Pancreas (tissue), 10 donors: Measurements from ENCODE around the gene NFS1. TPM values are rescaled to one million over a fixed set of nuclear protein-coding genes. Genes with fewer than 3 reads are reported as not detected.

Source experiments
- ATAC-seq, 4 donors: fragments of 200-7000 bp; cut with Tn5 transposase; one replicate each; pipeline versions ENCODE4 v1.8.0 to v1.9.1; 2020; ENCODE audit warnings: mild to moderate bottlenecking in 4 of 4, moderate library complexity in 4 of 4
- DNase-seq, 6 donors: peaks; one replicate each; pipeline ENCODE4 v3.0.0-alpha.2; 2020
- FAIRE-seq: peaks from 2 replicates; lab custom pipeline; 2012; peaks lifted over from hg19 to GRCh38; lab: Jason Lieb, UNC
- H3K27ac ChIP-seq, 4 donors: fragments of 200-600 bp; sonication (generic); 1 replicate in 3 of 4; 2 replicates in 1 of 4; pipeline versions ENCODE4 v1.5.0 to v1.8.0; 2020
- H3K27me3 ChIP-seq, 4 donors: fragments of 200-600 bp; one replicate each; pipeline ENCODE4 v1.8.0; 2021
- H3K36me3 ChIP-seq, 3 donors: fragments of 200-600 bp; sonication (generic) in 1 of 3; one replicate each; pipeline versions ENCODE4 v1.5.0 to v1.8.0; 2020 to 2021
- H3K4me1 ChIP-seq, 3 donors: fragments of 200-600 bp; one replicate each; pipeline ENCODE4 v1.8.0; 2021
- H3K4me3 ChIP-seq, 4 donors: fragments of 200-600 bp; sonication (generic) in 2 of 4; one replicate each; pipeline versions ENCODE4 v1.5.0 to v1.8.0; 2020 to 2021
- H3K9me3 ChIP-seq, 4 donors: fragments of 200-600 bp; one replicate each; pipeline ENCODE4 v1.8.0; 2021
- CTCF ChIP-seq, 4 donors: fragments of 200-600 bp; sonication (generic) in 3 of 4; IDR thresholded peaks; one replicate each; pipeline versions ENCODE4 v1.5.0 to v1.8.0; 2021; ENCODE audit warnings: antibody characterized with exemption in 4 of 4
- WGBS, 2 donors: extraction: QIAGEN DNeasy Blood & Tissue Kit; methylation state at CpG; one replicate each; pipeline ENCODE4 v1.1.7; 2013; 5-methylcytosine and 5-hydroxymethylcytosine counted together
- intact Hi-C, 3 donors: fragments of 100-400 bp; cut with DNase I; formaldehyde crosslinking; loops; one replicate each; pipeline versions ENCODE4 v1.11.1 to v1.14.2; 2022
- polyA plus RNA-seq, 2 donors: library from polyadenylated mRNA; stranded (reverse); fragments of 200-250 nt; gene quantifications; one replicate each; pipeline ENCODE4 v1.2.3, GENCODE V29; 2013
- total RNA-seq, 6 donors: library from RNA; stranded (reverse); fragmentation: NEBNext Ultra II Directional in 4 of 6; extraction: Animal tissue kit (Norgen Biotek cat#: 25700) in 4 of 6; gene quantifications; one replicate each; pipeline versions ENCODE4 v1.2.1 to v1.2.4, GENCODE V29; 2021 to 2023
- donor health status: healthy with polysubstance abuse.
- donor health status: DM: no; HTN: no; CAD: no; lungs with moderate emphysema.
- donor health status: DM: no; HTN: no; CAD: no.
- donor health status: control.
- donor health status: control.
- donor health status: Bipolar disorder and iron deficiency.
- donor health status: DM: yes; HTN: yes; CAD: no.
- donor health status: DM: no; HTN: no; CAD: no.
- donor health status: DM: no; HTN: no; CAD: no.
- donor health status: DM: yes; HTN: yes; CAD: no.

NFS1 gene
- total and polyA plus RNA-seq, 8 donors = 11.0 to 34.8 (median 15.2) TPM

GRCh38 chr20:35630636-35631035, 68.5 kb downstream of the NFS1 start:
- Histone ChIP-seq H3K4me3 (no peak overlapping the region), H3K36me3 (peaks cover 0 to 24% (median 12%) of the 10 kb centered on the region in 3 donors), H3K27ac (no peak overlapping the region), H3K27me3 (no peaks in the 10 kb centered on the region), H3K9me3 (no peaks in the 10 kb centered on the region), H3K4me1 (no peaks in the 10 kb centered on the region)
- WGBS, 2 donors = 96 to 97% methylated on average over 4 of the region's 4 CpGs
- intact Hi-C loops = no loop called here
- TF ChIP-seq CTCF (IDR thresholded peaks at IDR 0.05) = no peak
- no peak for ATAC-seq
- DNase-seq = peak in 1 of 6 donors; percentile 6
- no peak for FAIRE-seq

GRCh38 chr20:35629427-35630145, 69.6 kb downstream of the NFS1 start:
- no peak for ATAC-seq
- no peak for FAIRE-seq
- TF ChIP-seq CTCF (IDR thresholded peaks at IDR 0.05) = no peak
- Histone ChIP-seq H3K36me3 (peaks cover 0 to 28% (median 12%) of the 10 kb centered on the region in 3 donors), H3K27me3 (no peaks in the 10 kb centered on the region), H3K4me1 (no peaks in the 10 kb centered on the region), H3K9me3 (no peaks in the 10 kb centered on the region), H3K27ac (no peak overlapping the region), H3K4me3 (no peak overlapping the region)
- DNase-seq = peak in 1 of 6 donors; percentile 4
- intact Hi-C loops = no loop called here
- 93% methylated on average over 12 of the region's 12 CpGs for WGBS, 2 donors

DNA sequence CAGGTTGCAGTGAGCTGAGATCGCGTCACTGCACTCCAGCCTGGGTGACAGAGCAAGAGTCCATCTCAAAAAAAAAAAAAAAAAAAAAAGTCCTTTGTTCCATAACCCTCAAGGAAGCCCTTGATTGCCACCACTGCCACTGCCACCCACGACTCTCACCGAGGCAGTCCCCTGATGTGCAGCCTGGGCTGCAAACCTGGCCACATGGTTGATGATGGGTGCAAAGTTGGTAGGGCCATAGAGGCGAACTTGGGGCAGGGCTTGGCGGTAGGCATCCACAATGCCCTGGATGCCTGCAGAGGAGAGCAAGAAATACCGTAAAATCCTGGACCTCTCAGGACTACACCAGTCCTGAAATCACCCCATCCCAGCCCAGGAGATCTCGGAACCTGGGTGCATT, 72.0 kb downstream of the NFS1 start:
- TF ChIP-seq CTCF (IDR thresholded peaks at IDR 0.05) = no peak
- intact Hi-C loops = no loop called here
- WGBS, 2 donors = 94 to 98% methylated on average over 8 of the region's 8 CpGs
- Histone ChIP-seq H3K27ac (no peak overlapping the region), H3K36me3 (peaks cover 0 to 28% (median 12%) of the 10 kb centered on the region in 3 donors), H3K4me3 (no peak overlapping the region), H3K4me1 (no peaks in the 10 kb centered on the region), H3K27me3 (no peaks in the 10 kb centered on the region), H3K9me3 (no peaks in the 10 kb centered on the region)
- ATAC-seq = no peak
- no peak for FAIRE-seq
- DNase-seq = no peak

DNA sequence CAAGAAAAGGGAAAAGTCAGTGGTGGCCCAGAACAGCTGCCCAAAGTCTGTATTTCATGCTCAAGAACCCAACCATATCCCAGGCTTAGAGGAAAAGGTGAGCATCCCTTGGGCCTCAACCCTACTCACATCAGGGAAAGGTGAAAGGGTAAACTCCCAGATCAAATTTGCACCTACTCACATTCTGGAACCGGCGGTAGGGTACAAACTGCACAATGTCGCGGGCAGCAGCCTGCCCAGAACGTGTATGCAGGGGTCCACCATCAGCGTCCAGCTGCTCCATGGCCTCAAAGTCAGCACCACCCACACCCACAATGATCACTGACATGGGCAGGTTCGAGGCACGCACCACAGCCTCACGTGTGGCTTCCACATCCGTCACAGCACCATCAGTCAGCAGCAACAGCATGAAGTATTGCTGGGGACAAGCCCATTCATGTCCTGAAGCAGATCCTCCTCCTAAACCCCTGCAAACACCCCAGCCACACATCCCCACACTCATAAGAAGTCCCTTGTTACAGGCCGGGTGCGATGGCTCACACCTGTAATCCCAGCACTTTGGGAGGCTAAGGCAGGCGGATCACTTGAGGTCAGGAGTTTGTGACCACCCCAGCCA, 72.7 kb downstream of the NFS1 start:
- H3K27ac ChIP-seq = no peak overlapping the region
- no peak for DNase-seq

More for the DNA sequence above, 72.7 kb downstream of the NFS1 start:
- ATAC-seq (no peak), FAIRE-seq (no peak)
- peaks cover 0 to 25% (median 12%) of the 10 kb centered on the region in 3 donors for H3K36me3 ChIP-seq
- intact Hi-C loops = no loop called here
- WGBS, 2 donors = 96 to 97% methylated on average over 13 of the region's 13 CpGs
- H3K4me3 ChIP-seq = no peak overlapping the region
- no peaks in the 10 kb centered on the region for H3K9me3 ChIP-seq
- no peaks in the 10 kb centered on the region for H3K27me3 ChIP-seq
- TF ChIP-seq CTCF (IDR thresholded peaks at IDR 0.05) = no peak
- H3K4me1 ChIP-seq = no peaks in the 10 kb centered on the region
